Measurements from ENCODE around the gene TTC27. TPM values are rescaled to one million over a fixed set of nuclear protein-coding genes. Genes with fewer than 3 reads are reported as not detected.

TTC27 gene
- total RNA-seq, 2 donors from 2014 or later = 5.9 to 6.0 TPM

- Histone ChIP-seq H3K9me3 (no peaks in the 10 kb centered on the region), H3K27ac (no peak overlapping the region), H3K27me3 (no peaks in the 10 kb centered on the region), H3K4me3 (no peak overlapping the region), H3K36me3 (peaks cover 22% of the 10 kb centered on the region), H3K4me1 (no peaks in the 10 kb centered on the region)
- TF ChIP-seq CTCF (IDR thresholded peaks at IDR 0.05) = no peak
- no peak for DNase-seq (ENCODE audit: low spot score)
These were observed 44.2 kb downstream of the TTC27 start for GRCh38 chr2:32671885-32672533.

- Histone ChIP-seq H3K27ac (no peak overlapping the region), H3K36me3 (peaks cover 12% of the 10 kb centered on the region), H3K4me1 (no peaks in the 10 kb centered on the region), H3K4me3 (no peak overlapping the region), H3K27me3 (no peaks in the 10 kb centered on the region), H3K9me3 (no peaks in the 10 kb centered on the region)
- no peak for TF ChIP-seq CTCF (IDR thresholded peaks at IDR 0.05)
- no peak for DNase-seq (ENCODE audit: low spot score)
These were observed 51.0 kb downstream of the TTC27 start for GRCh38 chr2:32678825-32679224.

GRCh38 chr2:32680942-32681341 is 53.1 kb downstream of the TTC27 start:
- Histone ChIP-seq H3K4me3 (no peak overlapping the region), H3K36me3 (no peaks in the 10 kb centered on the region), H3K9me3 (no peaks in the 10 kb centered on the region), H3K27ac (no peak overlapping the region), H3K27me3 (no peaks in the 10 kb centered on the region), H3K4me1 (no peaks in the 10 kb centered on the region)
- no peak for TF ChIP-seq CTCF (IDR thresholded peaks at IDR 0.05)
- no peak for DNase-seq (ENCODE audit: low spot score)

GRCh38 chr2:32683520-32684086 is 55.8 kb downstream of the TTC27 start:
- TF ChIP-seq CTCF (IDR thresholded peaks at IDR 0.05) = no peak
- H3K4me1 ChIP-seq = no peaks in the 10 kb centered on the region
- H3K27ac ChIP-seq = no peak overlapping the region
- no peaks in the 10 kb centered on the region for H3K9me3 ChIP-seq
- DNase-seq (ENCODE audit: low spot score) = no peak
- H3K27me3 ChIP-seq = no peaks in the 10 kb centered on the region
- H3K4me3 ChIP-seq = no peak overlapping the region
- H3K36me3 ChIP-seq = no peaks in the 10 kb centered on the region

GRCh38 chr2:32688541-32688940 is 60.7 kb downstream of the TTC27 start:
- Histone ChIP-seq H3K36me3 (no peaks in the 10 kb centered on the region), H3K27me3 (no peaks in the 10 kb centered on the region), H3K4me3 (no peak overlapping the region), H3K27ac (no peak overlapping the region), H3K9me3 (no peaks in the 10 kb centered on the region), H3K4me1 (no peaks in the 10 kb centered on the region)
- DNase-seq (ENCODE audit: low spot score) = no peak
- no peak for TF ChIP-seq CTCF (IDR thresholded peaks at IDR 0.05)

GRCh38 chr2:32691678-32692077 is 63.8 kb downstream of the TTC27 start:
- H3K4me1 ChIP-seq = no peaks in the 10 kb centered on the region
- no peaks in the 10 kb centered on the region for H3K27me3 ChIP-seq
- H3K27ac ChIP-seq = no peak overlapping the region
- no peak for TF ChIP-seq CTCF (IDR thresholded peaks at IDR 0.05)
- no peaks in the 10 kb centered on the region for H3K36me3 ChIP-seq
- no peak overlapping the region for H3K4me3 ChIP-seq
- no peak for DNase-seq (ENCODE audit: low spot score)
- no peaks in the 10 kb centered on the region for H3K9me3 ChIP-seq
